A673 (cell line): ENCODE data around the gene THBS3.

Experiments
- CTCF ChIP-seq: fragments of 300-800, 200-600 bp; sonication (generic); conservative IDR thresholded peaks from 2 replicates; pipeline ENCODE4 v1.5.1; 2017; ENCODE audit warnings: low read depth, mild to moderate bottlenecking, antibody characterized with exemption, low read length, moderate library complexity, mixed read lengths
- EZH2 ChIP-seq: fragments of 200-600 bp; sonication (generic); IDR thresholded peaks from 2 replicates; pipeline ENCODE4 v1.6.1; 2017; ENCODE audit warnings: borderline replicate concordance, low read depth, mild to moderate bottlenecking, mixed read lengths, antibody characterized with exemption, low read length; ENCODE audit not compliant: poor library complexity, severe bottlenecking

GRCh38 chr1:155223047-155223446 is 15.3 kb upstream of the THBS3 start:
- TF ChIP-seq CTCF (no peak), EZH2 (no peak)
